ENCODE results near the gene RPS8.
A peak's percentile ranks its signal among the peaks of the same experiment; 100 is the strongest.
"Not testable (repeated sequence)": the region's sequence is repeated elsewhere in the genome, so short reads cannot be mapped to it uniquely, and the experiment has no call there.

Gene RPS8

GRCh38 chr1:44803062-44803311 lies 27.6 kb downstream of the RPS8 start:
- DNase-seq (ENCODE audit: low read depth), result no peak

DNA sequence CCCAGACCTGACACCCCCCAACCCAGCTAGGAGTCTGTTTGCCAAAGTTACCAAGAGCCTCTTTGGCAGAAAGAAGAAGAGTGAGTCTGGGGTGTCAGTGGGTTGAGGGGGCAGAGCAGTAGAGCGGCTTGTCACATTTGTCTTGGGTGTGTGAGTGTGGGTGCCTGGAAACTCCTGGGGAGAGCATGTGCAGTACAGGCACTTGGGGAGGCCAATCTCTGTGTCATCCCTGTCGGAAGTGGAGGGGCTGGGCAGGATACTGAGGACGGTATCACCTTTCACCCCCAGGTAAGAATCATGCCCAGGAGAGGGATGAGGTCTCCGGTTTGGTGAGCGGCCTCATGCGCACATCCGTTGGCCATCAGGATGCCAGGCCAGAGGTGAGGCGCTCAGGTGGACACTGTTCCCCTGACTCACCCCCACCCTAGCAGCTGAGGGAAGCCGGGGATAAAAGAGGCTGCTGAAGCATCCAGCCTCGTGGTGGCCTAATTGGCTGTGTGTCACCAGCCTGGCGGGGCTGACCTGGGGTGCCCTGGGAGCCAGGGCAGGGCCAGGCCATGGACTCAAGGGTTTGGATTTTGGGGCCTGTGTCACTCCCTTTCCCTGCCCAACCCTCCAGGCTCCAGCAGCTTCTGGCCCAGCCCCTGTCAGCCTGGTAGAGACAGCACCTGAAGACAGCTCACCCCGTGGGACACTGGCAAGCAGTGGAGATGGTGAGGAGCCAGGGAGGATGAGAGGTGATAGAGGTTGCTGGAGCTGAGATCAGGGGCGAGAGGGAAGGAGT lies 28.2 kb downstream of the RPS8 start:
- no peak for DNase-seq (ENCODE audit: low read depth)

GRCh38 chr1:44805311-44806024 lies 30.1 kb downstream of the RPS8 start:
- no peak for DNase-seq (ENCODE audit: low read depth)

GRCh38 chr1:44806025-44806703 lies 30.8 kb downstream of the RPS8 start:
- no peak for DNase-seq (ENCODE audit: low read depth)

DNA sequence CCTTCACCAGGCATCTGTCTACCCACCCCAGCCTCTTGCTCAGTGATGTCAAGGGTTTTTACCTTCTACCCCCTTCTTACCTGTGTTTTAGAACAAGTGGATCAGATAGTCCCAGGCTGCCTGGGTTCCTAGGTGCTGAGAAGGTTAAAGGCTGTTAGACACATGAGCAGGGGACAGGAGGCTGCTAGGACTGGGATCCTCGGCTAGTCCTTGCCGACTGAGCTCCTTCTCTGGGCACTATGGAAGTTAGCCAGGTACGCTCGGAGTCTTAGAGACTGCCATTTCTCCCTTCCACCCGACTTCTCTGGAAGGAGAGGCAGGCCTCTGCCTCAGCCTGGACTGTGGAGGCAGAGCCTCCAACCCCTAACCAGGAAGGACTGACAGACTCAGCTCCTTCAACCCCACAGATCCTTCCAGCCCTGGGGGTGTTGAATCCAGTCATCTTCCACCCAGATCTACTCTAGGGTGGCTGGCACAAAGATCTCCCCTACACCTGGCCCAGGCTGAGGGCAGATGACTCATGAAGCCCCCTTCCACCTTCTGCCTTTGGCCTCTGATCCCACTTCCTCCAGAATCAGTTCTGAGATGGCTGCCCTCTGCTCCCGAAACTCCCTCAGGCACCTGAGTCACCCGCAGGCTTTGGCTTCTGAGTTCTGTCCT lies 31.5 kb downstream of the RPS8 start, which contains the start of gene DYNLT4:
Gene DYNLT4 (minus strand): TSS at position 648 of the 660 bp plus-strand sequence. CDS start 683 bp downstream, outside the sequence.
- no peak for DNase-seq (ENCODE audit: low read depth)

- DNase-seq (ENCODE audit: low read depth), result peak; percentile 79
Measured at GRCh38 chr1:44807364-44808062, 32.2 kb downstream of the RPS8 start.

- DNase-seq (ENCODE audit: low read depth), result peak; percentile 63
Measured at GRCh38 chr1:44808063-44808937, 33.0 kb downstream of the RPS8 start, which contains the start of gene BTBD19. Gene BTBD19, plus strand, starts transcription at chr1:44808523. Its CDS starts 298 bp downstream, at chr1:44808821.

DNA sequence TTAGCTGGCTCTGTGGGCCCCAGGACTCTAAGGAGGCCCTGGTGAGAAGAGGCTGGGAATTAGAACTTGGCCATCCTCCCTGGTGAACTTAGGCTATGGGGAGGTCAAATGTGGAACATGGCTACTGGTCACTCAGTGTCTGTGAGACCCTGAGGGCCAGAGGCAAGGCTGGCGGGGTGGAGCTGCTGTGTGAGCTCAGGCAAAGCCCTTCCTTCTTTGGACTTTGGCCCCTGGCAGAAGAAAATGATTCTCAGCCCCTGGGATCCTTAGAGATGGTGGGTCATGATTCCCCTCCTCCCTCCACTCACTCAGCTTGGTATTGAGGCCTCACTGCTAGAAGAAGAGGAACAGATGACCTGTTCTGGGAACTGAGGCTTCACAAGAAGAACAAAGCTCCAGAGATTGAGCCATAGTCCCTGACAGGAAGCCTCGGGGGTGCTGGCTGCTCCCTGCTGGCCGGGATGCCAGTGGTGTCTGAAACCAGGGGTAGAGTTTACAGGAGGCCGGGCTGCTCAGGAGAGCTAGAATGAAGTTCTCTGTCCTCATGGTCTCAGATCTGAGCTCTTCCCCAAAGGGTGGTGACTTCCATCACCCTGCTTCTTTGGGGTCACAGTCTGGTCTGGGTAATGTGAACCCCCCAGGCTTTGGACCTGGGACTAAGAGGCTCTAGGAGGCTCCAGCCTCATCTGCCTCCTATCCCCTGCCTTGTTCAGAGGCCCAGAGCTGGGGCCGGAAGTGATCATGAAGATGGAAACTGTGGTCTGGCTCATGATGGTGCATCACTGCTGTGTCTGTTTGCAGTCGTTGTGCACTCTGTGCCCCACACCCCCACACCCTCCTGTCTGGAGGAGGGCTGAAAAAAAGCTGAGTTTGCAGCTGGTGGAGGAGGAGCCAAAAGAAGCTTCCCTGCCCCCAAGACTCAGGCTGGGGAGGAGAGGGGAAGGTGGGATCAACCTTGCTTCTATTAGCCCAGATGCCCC lies 33.9 kb downstream of the RPS8 start:
- peak; percentile 78 for DNase-seq (ENCODE audit: low read depth)

DNA sequence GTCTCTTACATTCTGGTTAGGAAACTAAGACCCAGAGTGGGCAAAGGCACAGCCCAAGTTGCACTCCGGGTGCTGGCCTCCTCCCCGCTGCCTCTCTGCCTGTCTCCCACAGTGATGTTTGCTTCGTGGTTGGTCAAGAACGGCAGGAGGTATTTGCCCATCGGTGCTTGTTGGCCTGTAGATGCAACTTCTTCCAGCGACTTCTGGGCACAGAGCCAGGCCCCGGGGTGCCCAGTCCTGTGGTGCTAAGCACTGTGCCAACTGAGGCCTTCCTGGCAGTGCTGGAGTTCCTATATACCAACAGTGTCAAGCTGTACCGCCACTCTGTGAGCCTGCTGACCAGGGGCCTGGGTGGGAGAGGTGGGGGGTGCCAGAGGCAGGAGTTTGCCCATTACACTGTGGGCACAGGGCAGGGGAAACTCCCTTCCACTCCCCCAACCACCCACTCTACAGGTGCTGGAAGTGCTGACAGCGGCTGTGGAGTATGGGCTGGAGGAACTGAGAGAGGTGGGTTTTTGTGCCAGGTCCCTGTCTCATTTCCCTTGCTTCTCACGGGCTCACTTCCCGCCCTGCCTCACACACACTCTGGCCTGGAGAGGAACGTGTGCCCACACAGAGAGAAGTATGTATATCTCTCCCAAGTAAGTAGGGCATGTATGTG lies 34.9 kb downstream of the RPS8 start:
- DNase-seq (ENCODE audit: low read depth), result no peak

- DNase-seq (ENCODE audit: low read depth), result not testable (repeated sequence)
Measured at GRCh38 chr1:44810762-44811105, 35.4 kb downstream of the RPS8 start.

GRCh38 chr1:44811234-44811633 lies 35.9 kb downstream of the RPS8 start:
- no peak for DNase-seq (ENCODE audit: low read depth)

GRCh38 chr1:44812822-44813543 lies 37.6 kb downstream of the RPS8 start:
- DNase-seq (ENCODE audit: low read depth), result no peak

DNA sequence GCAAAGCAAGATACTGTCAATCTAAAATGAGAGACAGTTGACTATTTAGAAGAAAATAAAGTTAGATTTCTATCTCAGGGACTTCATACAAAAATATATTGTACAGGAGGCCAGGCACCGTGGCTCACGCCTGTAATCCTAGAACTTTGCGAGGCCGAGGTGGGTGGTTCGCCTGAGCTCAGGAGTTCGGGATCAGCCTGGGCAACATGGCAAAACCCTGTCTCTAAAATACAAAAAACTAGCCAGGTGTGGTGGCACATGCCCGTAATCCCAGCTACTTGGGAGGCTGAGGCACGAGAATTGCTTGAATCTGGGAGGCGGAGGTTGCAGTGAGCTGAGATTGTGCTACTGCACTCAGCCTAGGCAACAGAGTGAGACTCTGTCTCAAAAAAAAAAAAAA lies 40.6 kb downstream of the RPS8 start:
- not testable (repeated sequence) for DNase-seq (ENCODE audit: low read depth)

- no peak for DNase-seq (ENCODE audit: low read depth)
Measured at GRCh38 chr1:44817307-44817706, 42.0 kb downstream of the RPS8 start.

DNA sequence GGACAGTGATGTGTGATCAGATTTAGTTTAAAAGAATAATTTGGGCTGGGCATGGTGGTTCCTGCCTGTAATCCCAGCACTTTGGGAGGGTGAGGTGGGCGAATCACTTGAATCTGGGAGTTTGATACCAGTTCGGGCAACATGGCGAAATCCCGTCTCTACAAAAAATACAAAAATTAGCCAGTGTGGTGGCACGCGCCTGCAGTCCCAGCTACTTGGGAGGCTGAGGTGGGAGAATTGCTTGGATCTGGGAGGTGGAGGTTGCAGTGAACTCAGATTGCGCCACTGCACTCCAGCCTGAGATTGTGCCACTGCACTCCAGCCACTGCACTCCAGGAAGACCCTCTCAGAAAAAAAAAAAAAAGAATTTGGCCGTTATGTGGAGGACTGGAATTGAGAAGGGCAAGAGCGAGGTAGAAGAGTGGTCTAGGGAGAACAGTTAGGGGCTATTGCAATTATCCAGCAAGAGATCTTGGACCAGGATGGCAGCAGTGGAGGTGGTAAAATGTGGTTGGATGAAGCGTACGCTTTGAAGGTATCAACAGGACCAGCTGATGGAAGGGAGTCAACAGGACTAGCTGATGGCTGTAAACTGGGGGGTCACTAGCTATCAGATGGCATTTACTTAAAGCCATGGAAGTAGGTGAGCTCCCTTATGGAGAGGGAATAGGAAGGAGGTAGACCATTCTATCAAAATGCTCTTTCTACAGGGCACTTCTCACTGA lies 42.6 kb downstream of the RPS8 start:
- no peak for DNase-seq (ENCODE audit: low read depth)

- no peak for DNase-seq (ENCODE audit: low read depth)
Measured at GRCh38 chr1:44819196-44819607, 43.9 kb downstream of the RPS8 start.

- peak; percentile 70 for DNase-seq (ENCODE audit: low read depth)
Measured at GRCh38 chr1:44819608-44820327, 44.4 kb downstream of the RPS8 start.

All from stimulated activated CD8-positive, alpha-beta memory T cell treated with anti-CD3 and anti-CD28 coated beads, Interleukin-4, amount 100 ng/mL, for 24 hours (primary cell).